GM12873 (cell line): ENCODE measurements around the gene S100A3.

Experiments
- CTCF ChIP-seq: IDR thresholded peaks from 2 replicates; pipeline ENCODE4 v1.5.1; 2012; ENCODE audit warnings: low read depth, mild to moderate bottlenecking, moderate library complexity, low read length, control low read depth; ENCODE audit not compliant: insufficient read depth; ENCODE audit errors: missing control alignments

S100A3 gene

GRCh38 chr1:153520818-153521476, 28.1 kb downstream of the S100A3 start:
- no peak for TF ChIP-seq CTCF

- TF ChIP-seq CTCF: no peak
These were observed 29.8 kb downstream of the S100A3 start for GRCh38 chr1:153519242-153519641.

- no peak for TF ChIP-seq CTCF
These were observed 33.3 kb downstream of the S100A3 start for GRCh38 chr1:153515504-153516394.

GRCh38 chr1:153513666-153514065, 35.4 kb downstream of the S100A3 start:
- no peak for TF ChIP-seq CTCF

- no peak for TF ChIP-seq CTCF
These were observed 36.0 kb downstream of the S100A3 start for GRCh38 chr1:153513023-153513422.

GRCh38 chr1:153510984-153511410, 38.1 kb downstream of the S100A3 start:
- TF ChIP-seq CTCF: peak; percentile 96

GRCh38 chr1:153509729-153510354, 39.2 kb downstream of the S100A3 start:
- peak; percentile 92 for TF ChIP-seq CTCF
